ENCODE measurements around the gene ALB. TPM values are rescaled to one million over a fixed set of nuclear protein-coding genes. Genes with fewer than 3 reads are reported as not detected.

The ALB gene
- total and polyA plus RNA-seq, 4 donors, result 0.07 to 32.8 (median 4.4) TPM

- DNase-seq, result no peak
- no peak for ATAC-seq (ENCODE audit: insufficient read depth, low FRiP score)
- H3K27me3 ChIP-seq (ENCODE audit: control insufficient read depth in 3 of 3, insufficient read depth in 3 of 3, low read length in 2 of 3), result no peaks in the 10 kb centered on the region
- no peaks in the 10 kb centered on the region for H3K9me3 ChIP-seq (ENCODE audit: control insufficient read depth in 4 of 4, insufficient read depth in 3 of 4, low read length in 3 of 4)
- no peak overlapping the region for H3K4me3 ChIP-seq
- 93 to 94% methylated on average over 2 of the region's 2 CpGs for WGBS, 2 donors
- no peak overlapping the region for H3K9ac ChIP-seq (ENCODE audit: insufficient read depth in 1 of 2, low read length in 2 of 2)
- H3K36me3 ChIP-seq (ENCODE audit: control insufficient read depth in 4 of 4, insufficient read depth in 4 of 4, low read length in 4 of 4), result no peaks in the 10 kb centered on the region
- no peak overlapping the region for H3K27ac ChIP-seq (ENCODE audit: low read depth in 1 of 2, low read length in 1 of 2)
- H3K4me1 ChIP-seq (ENCODE audit: control insufficient read depth in 5 of 5, insufficient read depth in 5 of 5, low read length in 5 of 5), result no peaks in the 10 kb centered on the region
- no peak for TF ChIP-seq CTCF (IDR thresholded peaks at IDR 0.05; ENCODE audit: control extremely low read depth, extremely low read depth)
Measured at GRCh38 chr4:73405138-73405537, 1.1 kb downstream of the ALB start.

GRCh38 chr4:73406548-73406875 lies 2.4 kb downstream of the ALB start:
- Histone ChIP-seq H3K9ac (ENCODE audit: insufficient read depth in 1 of 2, low read length in 2 of 2) (no peak overlapping the region), H3K4me3 (no peak overlapping the region), H3K9me3 (ENCODE audit: control insufficient read depth in 4 of 4, insufficient read depth in 3 of 4, low read length in 3 of 4) (no peaks in the 10 kb centered on the region), H3K36me3 (ENCODE audit: control insufficient read depth in 4 of 4, insufficient read depth in 4 of 4, low read length in 4 of 4) (no peaks in the 10 kb centered on the region), H3K4me1 (ENCODE audit: control insufficient read depth in 5 of 5, insufficient read depth in 5 of 5, low read length in 5 of 5) (no peaks in the 10 kb centered on the region), H3K27me3 (ENCODE audit: control insufficient read depth in 3 of 3, insufficient read depth in 3 of 3, low read length in 2 of 3) (no peaks in the 10 kb centered on the region), H3K27ac (ENCODE audit: low read depth in 1 of 2, low read length in 1 of 2) (no peak overlapping the region)
- no peak for DNase-seq
- no peak for ATAC-seq (ENCODE audit: insufficient read depth, low FRiP score)
- 100% methylated on average over 1 of the region's 1 CpG for WGBS, 2 donors
- no peak for TF ChIP-seq CTCF (IDR thresholded peaks at IDR 0.05; ENCODE audit: control extremely low read depth, extremely low read depth)

- 87 to 93% methylated on average over 2 of the region's 2 CpGs for WGBS, 2 donors
- Histone ChIP-seq H3K9ac (ENCODE audit: insufficient read depth in 1 of 2, low read length in 2 of 2) (no peak overlapping the region), H3K27me3 (ENCODE audit: control insufficient read depth in 3 of 3, insufficient read depth in 3 of 3, low read length in 2 of 3) (no peaks in the 10 kb centered on the region), H3K9me3 (ENCODE audit: control insufficient read depth in 4 of 4, insufficient read depth in 3 of 4, low read length in 3 of 4) (no peaks in the 10 kb centered on the region), H3K27ac (ENCODE audit: low read depth in 1 of 2, low read length in 1 of 2) (no peak overlapping the region), H3K4me1 (ENCODE audit: control insufficient read depth in 5 of 5, insufficient read depth in 5 of 5, low read length in 5 of 5) (no peaks in the 10 kb centered on the region), H3K36me3 (ENCODE audit: control insufficient read depth in 4 of 4, insufficient read depth in 4 of 4, low read length in 4 of 4) (no peaks in the 10 kb centered on the region), H3K4me3 (no peak overlapping the region)
- no peak for TF ChIP-seq CTCF (IDR thresholded peaks at IDR 0.05; ENCODE audit: control extremely low read depth, extremely low read depth)
- no peak for DNase-seq
- ATAC-seq (ENCODE audit: insufficient read depth, low FRiP score), result no peak
Measured at GRCh38 chr4:73407227-73407673, 3.2 kb downstream of the ALB start.

- DNase-seq (no peak), ATAC-seq (ENCODE audit: insufficient read depth, low FRiP score) (no peak)
- H3K27me3 ChIP-seq (ENCODE audit: control insufficient read depth in 3 of 3, insufficient read depth in 3 of 3, low read length in 2 of 3), result no peaks in the 10 kb centered on the region
- WGBS, 2 donors, result 80% methylated on average over 4 of the region's 4 CpGs
- H3K36me3 ChIP-seq (ENCODE audit: control insufficient read depth in 4 of 4, insufficient read depth in 4 of 4, low read length in 4 of 4), result no peaks in the 10 kb centered on the region
- H3K9ac ChIP-seq (ENCODE audit: insufficient read depth in 1 of 2, low read length in 2 of 2), result no peak overlapping the region
- no peaks in the 10 kb centered on the region for H3K4me1 ChIP-seq (ENCODE audit: control insufficient read depth in 5 of 5, insufficient read depth in 5 of 5, low read length in 5 of 5)
- TF ChIP-seq CTCF (IDR thresholded peaks at IDR 0.05; ENCODE audit: control extremely low read depth, extremely low read depth), result no peak
- no peak overlapping the region for H3K4me3 ChIP-seq
- H3K27ac ChIP-seq (ENCODE audit: low read depth in 1 of 2, low read length in 1 of 2), result no peak overlapping the region
- no peaks in the 10 kb centered on the region for H3K9me3 ChIP-seq (ENCODE audit: control insufficient read depth in 4 of 4, insufficient read depth in 3 of 4, low read length in 3 of 4)
Measured at GRCh38 chr4:73408181-73408867, 4.2 kb downstream of the ALB start.
